Adrenal gland (tissue), 12 donors: ENCODE data around the gene PCDHGA9. TPM values are rescaled to one million over a fixed set of nuclear protein-coding genes. Genes with fewer than 3 reads are reported as not detected.
"Not testable (repeated sequence)": the region's sequence is repeated elsewhere in the genome, so short reads cannot be mapped to it uniquely, and the experiment has no call there.

Experiments
- DNase-seq, 7 donors: peaks; one replicate each; pipeline ENCODE4 v3.0.0-alpha.2; 2019 to 2020
- H3K27ac ChIP-seq, 5 donors: fragments of 200-600 bp; sonication (generic) in 4 of 5; 1 replicate in 3 of 5; 2 replicates in 2 of 5; pipeline versions ENCODE4 v1.5.1 to v1.8.0; 2016 to 2020; ENCODE audit warnings: mild to moderate bottlenecking in 1 of 5
- H3K27me3 ChIP-seq: fragments of 200-600 bp; 2 replicates; pipeline ENCODE4 v1.8.0; 2021
- H3K36me3 ChIP-seq, 2 donors: fragments of 200-600 bp; replicated peaks in 1 of 2; 1 replicate in 1 of 2; 2 replicates in 1 of 2; pipeline versions ENCODE4 v1.5.1 to v1.8.0; 2018 to 2022
- H3K4me1 ChIP-seq, 2 donors: fragments of 200-600 bp; replicated peaks in 1 of 2; 1 replicate in 1 of 2; 2 replicates in 1 of 2; pipeline versions ENCODE4 v1.5.1 to v1.8.0; 2018 to 2021
- H3K4me3 ChIP-seq, 4 donors: fragments of 200-600 bp; sonication (generic) in 3 of 4; one replicate each; pipeline ENCODE4 v1.5.1; 2016 to 2018
- H3K9me3 ChIP-seq, 3 donors: fragments of 200-600 bp; sonication (generic) in 1 of 3; replicated peaks in 1 of 3; 1 replicate in 2 of 3; 2 replicates in 1 of 3; pipeline versions ENCODE4 v1.5.1 to v1.8.0; 2016 to 2021
- CTCF ChIP-seq, 6 experiments: fragments of 450-650 bp in 4 of 6; fragments of 200-600 bp in 2 of 6; sonication (generic) in 1 of 6; IDR thresholded peaks; 1 replicate in 5 of 6; 2 replicates in 1 of 6; pipeline versions ENCODE4 v1.5.1 to v1.8.0; 2016 to 2021; ENCODE audit warnings: antibody characterized with exemption in 6 of 6, mild to moderate bottlenecking in 2 of 6, moderate library complexity in 1 of 6
- POLR2A ChIP-seq, 2 donors: fragments of 450-650 bp; IDR thresholded peaks; one replicate each; pipeline ENCODE4 v1.6.1; 2017; ENCODE audit warnings: antibody characterized with exemption in 2 of 2, mild to moderate bottlenecking in 2 of 2, moderate library complexity in 1 of 2
- WGBS, 4 donors: extraction: QIAGEN DNeasy Blood & Tissue Kit in 2 of 4; methylation state at CpG; one replicate each; pipeline versions ENCODE4 v1.1.5 to v1.1.7; 2013 to 2017; 5-methylcytosine and 5-hydroxymethylcytosine counted together
- intact Hi-C, 2 donors: fragments of 100-400 bp; cut with DNase I; formaldehyde crosslinking; loops; one replicate each; pipeline versions ENCODE4 v1.14.1 to v1.15.0; 2022 to 2023
- polyA plus RNA-seq, 3 donors: library from polyadenylated mRNA; stranded (reverse); fragments of 200-250 nt in 2 of 3; fragments of 350-450 nt in 1 of 3; fragmentation: Illumina TruSeq in 1 of 3; extraction: RNeasy Lipid Tissue Mini Kit (QIAGEN cat#74804) in 1 of 3; gene quantifications; one replicate each; pipeline ENCODE4 v1.2.3, GENCODE V29; 2013 to 2014
- total RNA-seq, 9 donors: library from RNA; depleted of rRNA in 4 of 9; stranded (reverse); fragments of >200 nt in 4 of 9; fragments of 120-200 nt in 1 of 9; fragmentation: NEBNext Ultra II Directional in 1 of 9; extraction: Animal tissue kit (Norgen Biotek cat#: 25700) in 1 of 9; gene quantifications; one replicate each; pipeline versions ENCODE4 v1.1.0 to v1.2.4, GENCODE V29; 2013 to 2023
- donor health status: healthy with polysubstance abuse.
- donor health status: Bipolar disorder and iron deficiency.
- donor health status: DM: yes; HTN: yes; CAD: no.
- donor health status: DM: no; HTN: no; CAD: no.
- donor health status: DM: no; HTN: no; CAD: no.
- donor health status: DM: yes; HTN: yes; CAD: no.

Gene PCDHGA9
- total and polyA plus RNA-seq, 12 donors, result 0.17 to 8.6 (median 5.1) TPM

- WGBS, 4 donors, result 6 to 16% (median 9%) methylated on average over 17 to 44 of the region's 47 CpGs
- Histone ChIP-seq H3K27ac (peak within 1 kb of the TSS in 1 of 5 donors; percentile 47), H3K4me3 (peak within 1 kb of the TSS in 2 of 4 donors; percentile 3 to 54), H3K9me3 (peaks cover 0 to 65% (median 8%) of the 10 kb centered on the region in 3 donors)
- intact Hi-C loops, result loop anchor here (10.0 kb wide), 4 partner anchors 103 to 193 kb away; partner anchors contain the start of gene PCDHB14 (in 1 of the 2)
- H3K36me3 ChIP-seq, H3K4me1 ChIP-seq, H3K27me3 ChIP-seq: not testable (repeated sequence)
- TF ChIP-seq CTCF (IDR thresholded peaks at IDR 0.05), result peak; percentile 43 to 79 (median 64)
- peak in 1 of 2 donors; percentile 18 for TF ChIP-seq POLR2A (IDR thresholded peaks at IDR 0.05)
- DNase-seq, result peak; percentile 61 to 83 (median 77)
Measured at GRCh38 chr5:141417494-141418172, 15.1 kb downstream of the PCDHGA9 start, which contains the start of gene PCDHGB7. PCDHGB7 (plus strand) TSS chr5:141417677; CDS start chr5:141417860, 183 bp downstream.

- TF ChIP-seq CTCF (IDR thresholded peaks at IDR 0.05) (no peak), POLR2A (IDR thresholded peaks at IDR 0.05) (no peak)
- intact Hi-C loops, result loop anchor here (10.0 kb wide), 4 partner anchors 104 to 194 kb away; partner anchors contain the start of gene PCDHB14 (in 1 of the 2)
- no peak for DNase-seq
- peaks cover 0 to 75% (median 17%) of the 10 kb centered on the region in 3 donors for H3K9me3 ChIP-seq
- H3K4me1 ChIP-seq, result no peaks in the 10 kb centered on the region
- H3K27me3 ChIP-seq, result no peaks in the 10 kb centered on the region
- no peak overlapping the region for H3K27ac ChIP-seq
- 24 to 44% (median 28%) methylated on average over 38 to 74 of the region's 74 CpGs for WGBS, 4 donors
- H3K36me3 ChIP-seq, result no peaks in the 10 kb centered on the region
- peak overlapping the region in 1 of 4 donors; percentile 4 for H3K4me3 ChIP-seq
Measured at GRCh38 chr5:141419074-141419880, 16.7 kb downstream of the PCDHGA9 start.

- Histone ChIP-seq H3K9me3 (peaks cover 0 to 86% (median 26%) of the 10 kb centered on the region in 3 donors), H3K4me1 (no peaks in the 10 kb centered on the region), H3K36me3 (no peaks in the 10 kb centered on the region), H3K27me3 (no peaks in the 10 kb centered on the region), H3K4me3 (peak within 1 kb of the TSS in 1 of 4 donors; percentile 40), H3K27ac (no peak within 1 kb of the TSS)
- DNase-seq, result peak in 1 of 7 donors; percentile 31
- intact Hi-C loops, result loop anchor here in 1 of 2 donors (10.0 kb wide), 1 partner anchor 104 kb away; no protein-coding TSS in a partner anchor
- no peak for TF ChIP-seq POLR2A (IDR thresholded peaks at IDR 0.05)
- TF ChIP-seq CTCF (IDR thresholded peaks at IDR 0.05), result peak in 5 of 6 experiments; percentile 15 to 41 (median 37)
- 8 to 13% (median 10%) methylated on average over 30 to 42 of the region's 42 CpGs for WGBS, 4 donors
Measured at GRCh38 chr5:141420855-141421488, 18.4 kb downstream of the PCDHGA9 start, which contains the start of gene PCDHGA11. PCDHGA11 (plus strand) TSS chr5:141421051; CDS start chr5:141421228, 177 bp downstream.
